Activated naive CD8-positive, alpha-beta T cell (primary cell): ENCODE results near the gene PRKAR2B.
"Not testable (repeated sequence)": the region's sequence is repeated elsewhere in the genome, so short reads cannot be mapped to it uniquely, and the experiment has no call there.

Source experiments
- H3K27ac Mint-ChIP-seq: one replicate; pipeline ENCODE4 v1.8.0; 2021; ENCODE audit warnings: mixed read lengths
- H3K27me3 Mint-ChIP-seq: one replicate; pipeline ENCODE4 v1.8.0; 2021; ENCODE audit warnings: mixed read lengths
- H3K36me3 Mint-ChIP-seq: one replicate; pipeline ENCODE4 v1.8.0; 2021; ENCODE audit warnings: mixed read lengths
- H3K4me1 Mint-ChIP-seq: one replicate; pipeline ENCODE4 v1.8.0; 2021; ENCODE audit warnings: low read depth, mixed read lengths
- H3K4me3 Mint-ChIP-seq: one replicate; pipeline ENCODE4 v1.8.0; 2021; ENCODE audit warnings: mild to moderate bottlenecking, mixed read lengths
- H3K9me3 Mint-ChIP-seq: one replicate; pipeline ENCODE4 v1.8.0; 2021; ENCODE audit warnings: low read depth, mixed read lengths

The PRKAR2B gene

GRCh38 chr7:107049971-107050532, 5.5 kb downstream of the PRKAR2B start:
- Mint-ChIP-seq H3K4me1 (peaks cover 14% of the 10 kb centered on the region), H3K36me3 (peaks cover 2% of the 10 kb centered on the region), H3K27ac (no peak overlapping the region), H3K27me3 (peaks cover 11% of the 10 kb centered on the region), H3K9me3 (no peaks in the 10 kb centered on the region), H3K4me3 (no peak overlapping the region)

- Mint-ChIP-seq H3K4me1 (peaks cover 9% of the 10 kb centered on the region), H3K4me3 (no peak overlapping the region), H3K9me3 (no peaks in the 10 kb centered on the region), H3K27ac (no peak overlapping the region), H3K27me3 (peaks cover 7% of the 10 kb centered on the region), H3K36me3 (no peaks in the 10 kb centered on the region)
These were observed 6.9 kb downstream of the PRKAR2B start for GRCh38 chr7:107051376-107051775.

GRCh38 chr7:107054965-107055364, 10.5 kb downstream of the PRKAR2B start:
- not testable (repeated sequence) for H3K36me3 Mint-ChIP-seq, H3K4me3 Mint-ChIP-seq, H3K27ac Mint-ChIP-seq, H3K9me3 Mint-ChIP-seq, H3K4me1 Mint-ChIP-seq, H3K27me3 Mint-ChIP-seq

GRCh38 chr7:107056058-107056457, 11.6 kb downstream of the PRKAR2B start:
- H3K27ac Mint-ChIP-seq, H3K9me3 Mint-ChIP-seq, H3K4me1 Mint-ChIP-seq, H3K36me3 Mint-ChIP-seq, H3K27me3 Mint-ChIP-seq, H3K4me3 Mint-ChIP-seq: not testable (repeated sequence)

GRCh38 chr7:107056728-107057473, 12.4 kb downstream of the PRKAR2B start:
- peaks cover 2% of the 10 kb centered on the region for H3K27me3 Mint-ChIP-seq
- no peaks in the 10 kb centered on the region for H3K4me1 Mint-ChIP-seq
- H3K36me3 Mint-ChIP-seq, result no peaks in the 10 kb centered on the region
- H3K9me3 Mint-ChIP-seq, result no peaks in the 10 kb centered on the region
- H3K27ac Mint-ChIP-seq, result no peak overlapping the region
- no peak overlapping the region for H3K4me3 Mint-ChIP-seq

GRCh38 chr7:107057474-107057833, 12.9 kb downstream of the PRKAR2B start:
- H3K36me3 Mint-ChIP-seq, result no peaks in the 10 kb centered on the region
- no peak overlapping the region for H3K4me3 Mint-ChIP-seq
- H3K9me3 Mint-ChIP-seq, result no peaks in the 10 kb centered on the region
- H3K27ac Mint-ChIP-seq, result no peak overlapping the region
- no peaks in the 10 kb centered on the region for H3K4me1 Mint-ChIP-seq
- peaks cover 2% of the 10 kb centered on the region for H3K27me3 Mint-ChIP-seq

- no peak overlapping the region for H3K27ac Mint-ChIP-seq
- peaks cover 2% of the 10 kb centered on the region for H3K27me3 Mint-ChIP-seq
- no peaks in the 10 kb centered on the region for H3K4me1 Mint-ChIP-seq
- no peaks in the 10 kb centered on the region for H3K9me3 Mint-ChIP-seq
- H3K36me3 Mint-ChIP-seq, result no peaks in the 10 kb centered on the region
- H3K4me3 Mint-ChIP-seq, result no peak overlapping the region
These were observed 15.0 kb downstream of the PRKAR2B start for GRCh38 chr7:107059468-107059867.

- Mint-ChIP-seq H3K9me3 (no peaks in the 10 kb centered on the region), H3K36me3 (no peaks in the 10 kb centered on the region), H3K27me3 (peaks cover 2% of the 10 kb centered on the region), H3K4me1 (no peaks in the 10 kb centered on the region), H3K4me3 (no peak overlapping the region), H3K27ac (no peak overlapping the region)
These were observed 19.0 kb downstream of the PRKAR2B start for GRCh38 chr7:107063245-107064120.

- peaks cover 3% of the 10 kb centered on the region for H3K27me3 Mint-ChIP-seq
These were observed 19.8 kb downstream of the PRKAR2B start for GRCh38 chr7:107064255-107064654.

GRCh38 chr7:107065929-107066247, 21.4 kb downstream of the PRKAR2B start:
- no peaks in the 10 kb centered on the region for H3K36me3 Mint-ChIP-seq
- no peaks in the 10 kb centered on the region for H3K9me3 Mint-ChIP-seq
- no peak overlapping the region for H3K27ac Mint-ChIP-seq
- H3K27me3 Mint-ChIP-seq, result peaks cover 5% of the 10 kb centered on the region
- no peaks in the 10 kb centered on the region for H3K4me1 Mint-ChIP-seq
- H3K4me3 Mint-ChIP-seq, result no peak overlapping the region

More at GRCh38 chr7:107064255-107064654, 19.8 kb downstream of the PRKAR2B start:
- no peaks in the 10 kb centered on the region for H3K4me1 Mint-ChIP-seq
- H3K27ac Mint-ChIP-seq, result no peak overlapping the region
- no peaks in the 10 kb centered on the region for H3K36me3 Mint-ChIP-seq
- H3K4me3 Mint-ChIP-seq, result no peak overlapping the region
- H3K9me3 Mint-ChIP-seq, result no peaks in the 10 kb centered on the region

GRCh38 chr7:107068156-107068555, 23.7 kb downstream of the PRKAR2B start:
- Mint-ChIP-seq H3K27ac (no peak overlapping the region), H3K4me3 (no peak overlapping the region), H3K36me3 (peaks cover under 1% of the 10 kb centered on the region), H3K4me1 (no peaks in the 10 kb centered on the region), H3K9me3 (no peaks in the 10 kb centered on the region), H3K27me3 (peaks cover 4% of the 10 kb centered on the region)

GRCh38 chr7:107069457-107069856, 25.0 kb downstream of the PRKAR2B start:
- Mint-ChIP-seq H3K27ac (no peak overlapping the region), H3K4me1 (no peaks in the 10 kb centered on the region)

GRCh38 chr7:107070710-107071109, 26.2 kb downstream of the PRKAR2B start:
- no peak overlapping the region for H3K27ac Mint-ChIP-seq
- peaks cover 4% of the 10 kb centered on the region for H3K27me3 Mint-ChIP-seq
- no peaks in the 10 kb centered on the region for H3K9me3 Mint-ChIP-seq
- H3K4me3 Mint-ChIP-seq, result no peak overlapping the region
- no peaks in the 10 kb centered on the region for H3K4me1 Mint-ChIP-seq
- peaks cover 2% of the 10 kb centered on the region for H3K36me3 Mint-ChIP-seq

More at GRCh38 chr7:107069457-107069856, 25.0 kb downstream of the PRKAR2B start:
- H3K9me3 Mint-ChIP-seq, result no peaks in the 10 kb centered on the region
- peaks cover 2% of the 10 kb centered on the region for H3K36me3 Mint-ChIP-seq
- H3K4me3 Mint-ChIP-seq, result no peak overlapping the region
- H3K27me3 Mint-ChIP-seq, result peaks cover 4% of the 10 kb centered on the region

- peaks cover 4% of the 10 kb centered on the region for H3K27me3 Mint-ChIP-seq
- H3K4me3 Mint-ChIP-seq, result no peak overlapping the region
- H3K4me1 Mint-ChIP-seq, result no peaks in the 10 kb centered on the region
- peaks cover 2% of the 10 kb centered on the region for H3K36me3 Mint-ChIP-seq
- H3K9me3 Mint-ChIP-seq, result no peaks in the 10 kb centered on the region
- no peak overlapping the region for H3K27ac Mint-ChIP-seq
These were observed 26.6 kb downstream of the PRKAR2B start for GRCh38 chr7:107071129-107071528.

- Mint-ChIP-seq H3K27me3 (peaks cover 4% of the 10 kb centered on the region), H3K4me1 (no peaks in the 10 kb centered on the region), H3K36me3 (peaks cover 2% of the 10 kb centered on the region), H3K27ac (no peak overlapping the region), H3K9me3 (no peaks in the 10 kb centered on the region), H3K4me3 (no peak overlapping the region)
These were observed 27.6 kb downstream of the PRKAR2B start for GRCh38 chr7:107072133-107072532.
